Activated T-cell treated with anti-CD3 and anti-CD28 coated beads, Interleukin-2, amount 50 U/mL, for 1 hour (primary cell): ENCODE results near the gene CDH18.

Experiments used
- DNase-seq: peaks from one replicate; pipeline ENCODE4 v3.0.0-alpha.2; 2020

Gene CDH18

DNA sequence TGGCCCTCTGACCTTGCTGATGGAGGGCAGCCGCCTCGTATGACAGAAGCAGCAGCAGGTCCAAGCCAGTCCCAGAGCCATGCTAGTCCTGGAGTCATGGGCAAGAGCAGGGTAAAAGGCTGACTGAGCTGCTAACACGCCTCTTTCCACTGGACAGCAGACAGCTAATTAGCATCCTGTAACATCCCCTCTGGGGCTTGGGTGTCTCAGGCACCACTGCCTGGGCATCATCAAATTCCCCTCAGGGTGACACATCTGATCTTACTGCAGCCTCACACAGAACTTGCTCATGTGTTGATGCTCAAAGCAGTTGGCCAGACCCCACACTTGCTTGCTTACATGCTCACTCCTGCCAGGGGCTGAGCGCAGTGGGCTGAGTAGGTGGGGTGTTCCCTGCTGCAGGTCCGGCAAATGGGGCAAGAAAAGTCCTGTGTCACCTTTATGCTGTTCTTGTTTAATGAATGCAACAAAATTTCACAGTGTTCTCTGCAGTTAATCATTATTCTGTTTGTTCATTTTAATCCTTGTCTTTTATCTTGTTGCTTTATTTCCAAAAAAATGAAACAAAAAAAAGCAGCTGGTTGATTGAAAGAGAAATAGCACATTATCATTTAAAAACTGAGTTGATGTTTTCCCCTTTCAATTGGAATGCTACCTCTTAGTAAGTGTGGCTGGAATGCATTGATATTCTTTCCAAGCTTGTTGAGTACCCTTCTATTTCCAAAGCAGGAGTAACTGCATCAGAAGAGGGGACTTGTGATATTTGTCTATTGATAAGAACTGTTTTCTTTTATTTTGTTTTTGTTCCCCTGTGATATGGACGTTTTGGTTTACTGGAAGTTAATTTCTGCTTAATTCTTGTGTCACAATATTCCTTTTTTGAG is 254.1 kb downstream of the CDH18 start:
- no peak for DNase-seq

DNA sequence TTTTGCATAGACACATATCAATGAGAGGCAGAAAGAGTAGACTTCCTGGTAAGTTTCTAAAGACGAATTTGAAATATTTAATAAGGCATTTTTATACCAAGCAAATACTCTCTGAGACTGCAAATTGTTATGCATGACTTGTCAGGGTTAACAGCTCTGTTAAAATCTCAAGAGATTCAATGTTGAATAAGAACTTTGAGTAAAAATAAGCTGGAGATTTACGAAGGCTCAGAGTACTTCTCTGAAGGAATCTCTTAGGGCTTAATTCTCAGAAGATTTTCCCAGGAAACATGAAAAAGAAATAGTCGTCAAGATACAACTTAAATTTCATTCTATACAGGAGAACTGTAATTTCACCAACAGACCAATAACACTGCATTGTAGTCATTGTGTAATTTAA is 259.4 kb downstream of the CDH18 start:
- no peak for DNase-seq

DNA sequence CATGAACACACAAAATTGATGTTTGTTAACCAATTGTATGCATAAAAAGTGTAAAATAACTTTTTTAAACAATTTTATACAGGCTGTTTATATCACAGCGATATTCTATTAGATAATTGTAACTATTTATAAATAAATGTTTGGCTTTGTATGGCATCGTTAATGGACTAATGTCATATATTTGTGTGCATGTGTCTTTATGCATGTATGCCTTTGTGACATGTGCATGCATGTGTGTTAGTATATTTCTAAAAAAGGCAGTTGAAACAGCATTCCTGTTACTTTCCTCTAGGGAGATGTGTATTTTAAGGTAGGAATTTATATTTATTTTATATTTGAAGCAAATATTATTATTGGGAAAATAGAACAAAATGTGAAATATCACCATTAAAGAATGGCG is 268.9 kb downstream of the CDH18 start:
- DNase-seq, result no peak

DNA sequence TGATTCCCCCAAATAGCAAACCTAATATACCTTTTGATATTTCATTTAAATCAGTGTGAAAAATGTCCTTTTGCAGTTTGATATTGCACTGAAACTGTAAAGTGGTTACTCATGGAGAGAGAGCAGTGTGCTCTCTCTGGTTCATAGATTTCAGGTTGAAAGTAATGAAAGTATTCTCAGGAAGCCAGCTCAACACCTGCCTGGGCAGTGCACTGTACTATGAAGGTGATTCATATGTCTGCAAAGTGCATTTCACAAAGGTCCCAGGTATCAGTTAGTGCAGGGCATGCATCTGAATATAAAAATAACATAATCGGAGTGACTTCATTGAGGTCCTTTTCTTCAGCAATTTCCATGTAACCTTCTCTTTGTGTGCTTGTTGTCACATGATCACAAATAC is 274.3 kb downstream of the CDH18 start:
- no peak for DNase-seq

DNA sequence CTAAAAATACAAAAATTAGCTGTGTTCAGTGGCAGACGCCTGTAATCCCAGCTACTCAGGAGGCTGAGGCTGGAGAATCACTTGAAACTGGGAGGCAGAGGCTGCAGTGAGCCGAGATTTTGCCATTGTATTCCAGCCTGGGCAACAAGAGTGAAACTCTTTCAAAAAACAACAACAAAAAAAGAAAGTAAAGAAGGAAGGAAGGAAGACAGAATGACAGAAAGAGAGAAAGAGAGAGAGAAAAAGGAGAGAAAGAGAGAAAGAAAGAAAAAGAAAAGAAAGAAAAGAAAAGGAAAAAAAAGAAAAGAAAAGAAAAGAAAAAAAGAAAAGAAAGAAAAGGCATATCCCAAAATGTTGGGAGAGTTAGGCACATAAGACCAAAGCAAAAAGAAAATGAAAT is 278.6 kb downstream of the CDH18 start:
- no peak for DNase-seq

DNA sequence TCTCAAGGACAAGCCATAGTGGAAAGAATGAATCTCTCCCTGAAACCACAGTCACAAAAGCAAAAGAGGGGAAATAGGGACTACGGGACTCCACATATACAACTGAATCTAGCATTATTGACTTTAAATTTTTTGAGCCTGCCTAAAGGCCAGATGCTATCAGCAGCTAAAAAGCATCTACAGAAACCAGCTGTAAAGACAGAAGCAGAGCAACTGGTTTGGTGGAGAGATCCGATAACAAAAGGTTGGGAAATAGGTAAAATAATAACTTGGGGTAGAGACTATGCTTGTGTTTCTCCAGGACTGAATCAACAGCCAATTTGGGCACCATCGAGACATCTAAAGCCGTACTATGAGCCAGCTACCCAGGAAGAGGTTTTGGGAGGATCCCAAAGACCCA is 281.2 kb downstream of the CDH18 start:
- DNase-seq, result no peak

DNA sequence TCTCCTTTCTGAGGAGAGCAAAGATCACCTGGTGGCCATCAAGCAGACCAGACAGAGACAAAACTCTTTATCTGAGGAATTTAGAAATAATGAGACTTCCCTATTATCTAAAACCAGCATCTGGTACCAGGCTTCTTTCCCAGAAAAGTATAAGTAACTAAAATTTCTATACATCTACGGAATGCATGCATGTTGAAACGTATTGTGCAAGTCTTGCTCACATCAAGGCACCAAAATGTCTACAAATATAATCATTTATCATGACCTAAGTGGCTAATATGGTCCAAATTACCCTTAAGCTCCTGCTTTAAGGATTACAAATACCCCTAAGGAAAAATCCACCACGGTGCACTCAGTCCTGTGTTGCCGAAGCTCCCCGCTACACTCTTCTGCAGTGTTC is 286.3 kb downstream of the CDH18 start:
- no peak for DNase-seq

DNA sequence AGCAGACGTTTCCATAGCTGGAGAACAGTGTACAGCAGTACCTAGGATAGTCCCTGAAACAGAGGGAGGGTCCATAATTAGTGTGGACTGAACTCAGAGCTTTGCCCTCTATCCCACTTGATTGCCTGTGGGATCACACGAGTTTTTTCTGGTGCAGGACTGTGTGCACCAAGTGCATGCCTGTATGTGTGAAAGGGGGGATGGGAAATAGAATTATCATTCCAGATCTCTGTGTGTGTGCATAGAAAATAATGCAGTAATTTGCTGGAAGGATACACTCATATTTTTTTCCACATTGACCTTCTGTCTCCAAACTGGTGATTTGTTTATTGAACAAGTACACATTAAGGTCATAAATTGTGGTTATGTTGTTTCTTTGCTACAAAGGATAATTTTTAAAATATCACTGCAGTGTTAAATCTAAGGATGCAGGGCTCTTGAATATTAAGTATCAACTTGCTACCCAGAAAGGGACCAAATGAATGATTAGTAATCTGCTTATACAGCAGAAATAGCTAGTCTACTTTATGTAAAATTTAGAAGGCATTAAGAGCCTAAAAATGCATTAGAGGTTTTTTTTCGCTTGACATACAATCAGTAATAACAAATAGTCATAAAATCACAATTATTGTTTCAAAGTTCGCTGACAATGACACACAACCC is 292.9 kb downstream of the CDH18 start:
- no peak for DNase-seq

DNA sequence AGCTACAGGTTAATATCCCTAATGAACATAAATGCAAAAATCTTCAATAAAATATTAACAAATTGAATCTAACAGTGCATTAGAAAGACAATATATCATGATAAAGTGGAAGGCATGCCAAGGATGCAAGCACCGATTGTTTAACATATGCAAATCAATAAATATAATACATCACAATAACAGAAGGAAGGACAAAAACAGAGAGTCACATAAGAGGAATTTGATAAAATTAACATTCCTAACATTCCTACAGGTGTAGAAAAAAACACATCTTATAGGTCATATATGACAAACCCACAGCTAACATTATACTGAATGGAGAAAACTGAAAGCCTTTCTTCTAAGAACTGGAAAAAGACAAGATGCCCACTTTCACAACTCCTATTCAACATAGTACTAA is 297.0 kb downstream of the CDH18 start:
- DNase-seq, result no peak

DNA sequence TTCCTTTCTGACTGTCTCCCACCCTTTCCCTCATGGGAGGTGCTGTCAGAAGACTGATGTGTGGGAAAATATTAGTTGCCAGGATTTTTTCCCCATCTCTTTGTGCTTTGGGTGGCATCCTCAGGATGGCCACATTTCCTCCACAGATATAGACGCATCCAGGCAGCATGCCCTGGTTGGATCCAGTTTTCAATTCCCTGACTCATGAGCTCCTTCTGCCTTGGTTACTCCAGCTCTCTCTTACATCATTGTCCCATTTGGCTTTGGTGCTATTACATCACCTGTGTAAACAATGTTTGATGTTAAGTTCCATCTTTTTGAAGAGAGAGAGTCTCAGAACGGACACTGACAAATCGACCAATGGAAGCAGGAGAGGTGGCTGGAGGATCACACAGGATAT is 302.5 kb downstream of the CDH18 start:
- no peak for DNase-seq

DNA sequence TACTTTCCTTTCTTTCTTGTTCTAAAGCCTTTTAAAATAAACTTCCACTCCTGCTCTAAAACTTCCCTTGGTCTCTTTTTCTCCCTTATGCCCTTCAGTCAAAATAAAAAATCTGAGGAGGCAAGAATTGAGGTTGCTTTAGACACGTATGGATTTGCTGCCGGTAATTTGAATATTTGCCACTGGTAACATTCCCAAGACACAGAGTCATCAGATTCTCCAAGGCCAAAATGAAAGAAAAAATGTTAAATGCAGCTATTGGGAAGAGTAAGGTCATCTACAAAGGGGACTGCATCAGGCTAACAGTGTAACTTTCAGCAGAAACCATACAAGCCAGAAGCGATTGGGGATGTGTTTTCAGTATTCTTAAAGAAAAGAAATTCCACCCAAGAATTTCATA is 311.1 kb downstream of the CDH18 start:
- DNase-seq, result no peak

DNA sequence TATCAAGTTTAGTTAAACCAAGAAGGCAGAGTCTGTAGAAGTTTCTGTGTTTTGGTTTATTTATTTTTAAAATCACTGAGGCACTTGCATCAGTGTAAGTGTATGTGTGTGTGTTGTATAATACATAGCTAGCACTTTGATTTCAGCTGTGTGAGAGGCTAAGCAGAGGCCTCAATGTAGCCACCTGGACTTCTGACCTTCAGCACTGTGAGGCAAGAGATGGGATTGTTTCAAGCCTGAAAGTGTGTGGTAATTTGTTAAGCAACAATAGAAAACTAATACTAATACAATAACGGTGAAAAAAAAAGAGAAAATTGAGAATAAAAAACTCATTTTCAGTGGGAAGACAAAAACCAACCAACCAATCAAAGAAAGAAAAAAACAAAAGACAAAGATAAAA is 327.3 kb downstream of the CDH18 start:
- no peak for DNase-seq

DNA sequence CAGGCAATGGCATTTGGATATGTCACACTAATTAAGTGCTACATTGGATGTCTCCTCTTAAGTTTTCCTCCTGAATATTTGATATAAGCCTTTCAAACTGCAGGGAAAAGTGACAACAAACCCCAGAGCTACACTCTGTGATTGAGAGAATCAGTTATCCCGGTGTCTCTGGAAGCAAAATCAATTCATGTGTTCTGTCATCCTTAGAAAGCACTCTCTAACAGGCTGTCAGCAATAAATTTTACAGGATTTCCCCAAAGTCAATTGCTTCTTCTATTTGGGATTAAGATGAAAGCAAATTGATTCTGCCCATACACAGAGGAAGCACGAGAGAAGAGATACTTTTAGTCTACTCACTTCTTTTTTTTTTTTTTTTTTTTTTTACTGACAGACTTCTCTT is 332.4 kb downstream of the CDH18 start:
- no peak for DNase-seq

DNA sequence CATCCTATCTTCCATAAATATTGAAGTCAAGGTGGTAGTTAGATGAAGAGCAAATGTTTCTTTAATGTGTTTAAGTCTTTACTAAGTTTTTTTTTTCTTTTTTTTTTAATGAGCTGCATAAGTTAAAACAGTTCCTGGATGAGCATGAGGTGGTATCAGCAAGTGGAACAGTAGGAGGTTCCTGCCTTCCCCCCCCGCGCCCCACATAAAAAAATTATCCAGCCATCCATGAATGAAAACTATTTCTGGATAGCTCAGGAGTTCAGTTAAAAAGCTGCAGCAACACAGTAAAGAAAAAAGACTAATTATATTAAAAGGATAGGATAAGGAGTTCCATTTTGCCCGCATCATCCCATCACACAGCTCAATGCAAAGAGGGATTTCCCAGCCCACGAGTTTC is 349.5 kb downstream of the CDH18 start:
- DNase-seq, result no peak

DNA sequence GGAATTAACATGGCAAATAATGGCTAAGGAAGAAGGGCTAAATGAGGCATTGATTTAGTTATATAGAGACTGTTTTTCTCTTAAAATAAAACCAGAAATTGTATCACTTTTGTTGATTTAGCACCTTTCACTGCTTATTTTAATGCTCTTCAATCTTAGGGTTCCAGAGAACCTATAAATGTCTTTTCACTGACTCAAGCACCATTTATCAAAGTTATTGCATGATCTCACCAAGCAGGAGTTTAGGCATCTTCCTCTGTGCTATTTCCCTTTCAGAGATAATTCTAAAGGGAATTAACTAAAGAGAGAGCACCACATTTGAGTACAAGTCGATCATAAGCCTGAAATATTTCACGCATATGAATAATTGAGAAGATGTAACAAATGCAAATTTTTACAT is 357.1 kb downstream of the CDH18 start:
- no peak for DNase-seq

DNA sequence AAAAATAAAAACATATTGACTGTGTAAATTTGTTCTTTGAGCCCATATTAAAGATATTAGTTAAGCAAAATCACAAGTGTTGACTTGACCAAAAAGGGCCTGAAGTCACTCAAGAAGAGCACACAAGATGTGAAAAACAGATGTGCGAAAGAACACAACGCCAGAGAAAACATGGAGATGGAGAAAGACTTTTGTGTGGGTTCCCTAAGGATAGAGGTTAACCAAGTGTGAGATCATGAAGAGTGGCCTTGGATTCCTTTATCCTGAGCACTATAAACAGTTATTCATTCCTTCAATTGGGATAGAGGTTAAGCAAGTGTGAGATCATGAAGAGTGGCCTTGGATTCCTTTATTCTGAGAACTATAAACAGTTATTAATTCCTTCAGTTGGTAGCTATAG is 361.8 kb downstream of the CDH18 start:
- DNase-seq, result no peak

DNA sequence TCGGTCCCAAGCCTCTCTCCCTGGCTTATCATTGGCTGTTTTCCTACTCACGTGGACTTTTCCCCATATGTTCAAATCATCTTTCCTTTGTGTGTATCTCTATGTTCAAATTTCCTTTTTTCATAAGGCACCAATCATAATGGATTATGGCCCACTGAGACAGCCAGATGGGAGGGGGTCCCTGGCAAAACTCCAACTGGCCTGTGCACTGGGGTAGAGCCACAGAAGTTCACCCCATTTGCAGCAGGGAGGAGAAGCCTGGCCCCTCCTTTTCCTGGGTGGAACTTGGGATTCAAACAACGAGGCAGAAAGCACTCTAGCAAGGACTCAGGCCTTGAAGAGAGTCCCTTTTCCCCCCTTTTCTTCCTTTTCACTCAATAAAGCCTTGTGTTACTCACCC is 362.4 kb downstream of the CDH18 start:
- DNase-seq, result no peak

DNA sequence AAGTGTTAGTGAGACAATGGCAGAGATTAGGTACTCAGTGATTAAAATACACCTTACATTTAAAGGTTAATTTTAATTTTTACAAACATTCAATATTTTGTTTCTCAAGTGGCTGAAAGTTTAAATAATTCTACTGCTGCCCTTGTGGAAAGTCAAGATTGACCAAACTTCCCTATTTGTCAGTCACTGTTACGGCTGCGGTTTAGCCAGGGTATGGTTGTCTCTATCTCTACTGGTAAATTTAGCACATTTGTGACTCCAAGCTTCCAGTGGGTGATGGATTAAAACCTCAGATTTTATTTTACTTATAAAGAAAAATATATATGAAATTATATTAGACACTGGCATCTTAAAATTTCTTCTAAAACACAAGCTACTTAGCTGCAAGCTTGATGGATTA is 368.4 kb downstream of the CDH18 start:
- no peak for DNase-seq

DNA sequence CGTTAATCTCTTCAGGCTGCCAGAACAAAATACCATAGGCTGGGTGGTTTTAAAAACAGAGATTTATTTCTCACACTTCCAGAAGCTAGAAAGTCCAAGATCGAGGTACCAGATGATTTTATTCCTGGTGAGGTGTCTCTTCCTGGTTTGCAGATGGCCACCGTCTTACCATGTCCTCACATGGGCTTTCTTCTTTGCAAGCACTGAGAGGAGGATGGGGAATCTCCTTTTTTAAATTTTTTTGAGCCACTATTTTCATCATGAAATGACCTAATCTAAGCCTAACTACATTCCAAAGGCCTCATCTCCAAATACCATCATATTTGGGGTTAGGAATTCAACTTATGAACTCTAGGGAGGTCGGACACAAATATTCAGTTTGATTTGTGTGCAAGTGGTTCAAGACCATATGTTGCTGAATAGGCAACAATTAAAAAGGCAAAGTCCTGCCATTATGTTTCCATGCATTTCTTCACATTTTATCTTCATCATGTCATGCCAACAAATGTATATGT is 371.2 kb downstream of the CDH18 start:
- DNase-seq, result no peak

DNA sequence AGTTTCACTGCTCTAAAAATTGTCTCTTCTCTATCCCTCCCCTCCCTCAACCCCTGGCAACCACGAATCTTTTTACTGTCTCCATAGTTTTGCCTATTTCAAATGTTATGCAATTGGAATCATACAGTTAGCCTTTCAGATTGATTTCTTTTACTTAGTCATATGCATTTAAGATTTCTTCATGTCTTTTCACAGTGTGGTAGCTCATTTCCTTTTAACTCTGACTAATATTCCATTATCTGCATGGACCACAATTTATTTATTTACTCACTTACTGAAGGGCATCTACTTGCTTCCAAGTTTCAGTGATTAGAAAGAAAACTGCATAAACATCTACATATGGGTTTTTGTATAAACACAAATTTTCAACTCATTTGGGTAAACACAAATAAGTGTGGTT is 372.3 kb downstream of the CDH18 start:
- DNase-seq, result no peak

DNA sequence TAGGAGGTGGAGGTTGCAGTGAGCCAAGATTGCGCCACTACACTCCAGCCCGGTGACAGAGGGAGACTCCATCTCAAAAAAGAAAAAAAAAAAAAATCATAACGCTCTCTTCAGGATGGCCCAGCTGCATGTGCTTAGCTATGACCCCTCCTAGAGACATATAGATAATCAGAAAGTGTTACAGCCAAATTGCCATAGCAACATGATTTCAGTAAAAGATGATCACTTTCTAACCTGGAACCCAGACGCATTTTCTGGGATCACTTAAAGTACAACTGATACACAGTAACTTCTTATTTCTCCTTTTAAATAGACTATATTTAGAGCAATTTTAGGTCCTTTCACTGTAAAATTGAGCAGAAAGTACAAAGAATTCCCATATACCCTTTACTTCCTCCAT is 372.9 kb downstream of the CDH18 start:
- DNase-seq, result no peak

DNA sequence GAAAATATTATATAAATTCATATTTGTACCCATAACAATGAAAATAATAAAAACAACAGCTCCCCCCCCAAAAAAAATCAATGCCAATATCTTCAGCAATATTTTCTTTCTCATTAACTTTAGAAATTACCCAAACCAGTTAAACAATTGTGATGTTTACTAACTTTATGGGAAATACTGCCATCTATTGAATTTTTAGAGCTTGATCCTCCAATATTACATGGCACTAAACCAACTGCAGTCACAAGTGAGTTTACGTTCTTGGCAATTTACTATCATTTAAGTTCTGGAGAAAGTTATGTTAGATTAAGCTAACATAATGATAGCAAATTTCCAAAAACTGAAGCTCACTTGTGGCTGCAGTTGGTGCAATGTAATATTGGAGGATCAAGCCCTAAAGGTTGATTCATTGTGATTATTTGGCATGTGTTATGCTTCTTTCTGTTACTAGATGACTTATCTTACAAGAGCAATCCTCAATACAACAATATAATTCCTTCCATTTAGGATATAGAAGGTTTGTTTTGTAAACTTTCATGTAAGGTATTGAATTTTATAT is 379.5 kb downstream of the CDH18 start:
- no peak for DNase-seq

DNA sequence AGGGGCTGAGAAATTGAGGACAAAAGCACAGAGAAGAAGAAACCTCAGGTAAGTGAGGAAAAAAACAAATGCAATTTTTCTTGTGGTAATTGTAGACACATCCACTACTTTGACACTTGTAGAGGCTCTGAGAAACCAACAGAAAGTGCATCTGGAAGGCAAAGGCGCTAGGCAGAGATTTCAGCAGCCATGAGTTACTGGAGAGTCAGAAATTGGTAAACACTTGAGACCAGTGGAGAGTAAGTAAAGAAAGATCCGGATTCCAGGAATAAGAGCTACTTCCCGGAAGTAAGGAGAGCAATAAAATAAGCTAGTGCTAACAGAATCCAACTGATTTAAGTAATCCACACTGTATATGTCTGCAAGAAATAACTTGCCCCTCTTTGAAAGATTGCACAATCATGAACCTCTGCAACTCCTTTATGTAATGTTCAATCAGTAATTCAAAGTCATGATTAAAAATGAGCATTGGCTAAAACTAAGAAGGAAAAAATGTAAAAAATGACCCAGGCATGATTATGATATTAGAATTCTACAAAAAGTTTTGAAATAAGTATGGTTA is 382.1 kb downstream of the CDH18 start:
- DNase-seq, result no peak

DNA sequence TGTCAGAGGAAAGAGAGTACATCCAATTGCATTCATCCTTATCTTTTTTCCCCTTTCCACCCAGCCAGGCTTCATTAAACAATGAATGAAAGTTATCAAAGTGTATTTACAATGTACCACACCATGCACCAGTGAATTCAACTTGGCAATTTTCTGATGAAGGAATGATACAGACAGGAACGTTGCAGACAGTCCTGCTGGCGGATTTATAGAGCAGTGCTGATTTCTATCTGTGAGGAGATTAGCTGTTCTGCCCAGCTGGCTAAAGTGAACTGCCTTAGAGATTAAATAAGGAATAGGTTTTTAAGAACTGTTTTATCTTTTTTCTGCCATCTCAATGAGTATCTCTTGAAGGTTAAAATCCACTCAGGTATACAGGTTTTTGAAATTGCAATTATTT is 403.9 kb downstream of the CDH18 start:
- no peak for DNase-seq
